Bronchial epithelial cell (primary cell): ENCODE results near the gene RCAN3. TPM values are rescaled to one million over a fixed set of nuclear protein-coding genes. Genes with fewer than 3 reads are reported as not detected.

ENCODE experiments used
- DNase-seq: peaks from one replicate; pipeline ENCODE4 v3.0.0-alpha.2; 2010; ENCODE audit warnings: low read depth
- FAIRE-seq: peaks from 2 replicates; lab custom pipeline; 2011; peaks lifted over from hg19 to GRCh38; lab: Jason Lieb, UNC
- H3K27me3 ChIP-seq: 2 replicates; pipeline ENCODE4 v1.5.1; 2011; ENCODE audit warnings: low read length; ENCODE audit not compliant: control insufficient read depth, insufficient read depth
- H3K36me3 ChIP-seq: 2 replicates; pipeline ENCODE4 v1.5.1; 2011; ENCODE audit warnings: low read length; ENCODE audit not compliant: control insufficient read depth, insufficient read depth
- H3K4me3 ChIP-seq: 2 replicates; pipeline ENCODE4 v1.5.1; 2011; ENCODE audit warnings: mild to moderate bottlenecking, low read depth, low read length, control low read depth
- total RNA-seq: library from RNA; depleted of rRNA; stranded (reverse); fragments of >200 nt; gene quantifications from 2 replicates; pipeline ENCODE4 v1.2.1, GENCODE V29; 2014
- TF ChIP-seq, protein P1 (sequence below): IDR thresholded peaks from 2 replicates; pipeline ENCODE4 v1.5.1; 2011; ENCODE audit warnings: mild to moderate bottlenecking, moderate library complexity, low read length, control low read depth, inconsistent platforms; ENCODE audit not compliant: insufficient read depth, severe bottlenecking

Gene RCAN3
- total RNA-seq, 1 donor from 2014 or later = 12.1 TPM

DNA sequence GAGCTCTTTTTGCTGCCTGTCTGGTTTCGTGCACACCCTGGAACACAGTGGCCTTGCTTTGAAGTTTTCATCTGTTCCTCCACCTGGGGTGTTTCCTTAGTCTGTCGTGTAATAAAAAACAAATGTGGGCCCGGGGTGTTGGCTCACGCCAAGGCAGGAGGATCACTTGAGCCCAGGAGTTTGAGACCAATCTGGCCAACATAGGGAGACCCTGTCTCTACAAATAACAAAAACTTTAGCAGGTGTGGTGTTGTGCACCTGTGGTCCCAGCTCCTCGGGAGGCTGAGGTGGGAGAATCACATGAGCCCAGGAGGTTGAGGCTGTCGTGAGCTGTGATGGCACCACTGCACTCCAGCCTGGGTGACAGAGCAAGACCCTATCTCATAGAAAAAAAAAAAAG, 57.7 kb downstream of the RCAN3 start:
- no peaks in the 10 kb centered on the region for H3K36me3 ChIP-seq
- peaks cover 1% of the 10 kb centered on the region for H3K27me3 ChIP-seq
- DNase-seq (no peak), FAIRE-seq (no peak)
- TF ChIP-seq, protein P1, sequence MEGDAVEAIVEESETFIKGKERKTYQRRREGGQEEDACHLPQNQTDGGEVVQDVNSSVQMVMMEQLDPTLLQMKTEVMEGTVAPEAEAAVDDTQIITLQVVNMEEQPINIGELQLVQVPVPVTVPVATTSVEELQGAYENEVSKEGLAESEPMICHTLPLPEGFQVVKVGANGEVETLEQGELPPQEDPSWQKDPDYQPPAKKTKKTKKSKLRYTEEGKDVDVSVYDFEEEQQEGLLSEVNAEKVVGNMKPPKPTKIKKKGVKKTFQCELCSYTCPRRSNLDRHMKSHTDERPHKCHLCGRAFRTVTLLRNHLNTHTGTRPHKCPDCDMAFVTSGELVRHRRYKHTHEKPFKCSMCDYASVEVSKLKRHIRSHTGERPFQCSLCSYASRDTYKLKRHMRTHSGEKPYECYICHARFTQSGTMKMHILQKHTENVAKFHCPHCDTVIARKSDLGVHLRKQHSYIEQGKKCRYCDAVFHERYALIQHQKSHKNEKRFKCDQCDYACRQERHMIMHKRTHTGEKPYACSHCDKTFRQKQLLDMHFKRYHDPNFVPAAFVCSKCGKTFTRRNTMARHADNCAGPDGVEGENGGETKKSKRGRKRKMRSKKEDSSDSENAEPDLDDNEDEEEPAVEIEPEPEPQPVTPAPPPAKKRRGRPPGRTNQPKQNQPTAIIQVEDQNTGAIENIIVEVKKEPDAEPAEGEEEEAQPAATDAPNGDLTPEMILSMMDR = no peak
- H3K4me3 ChIP-seq = no peak overlapping the region

DNA sequence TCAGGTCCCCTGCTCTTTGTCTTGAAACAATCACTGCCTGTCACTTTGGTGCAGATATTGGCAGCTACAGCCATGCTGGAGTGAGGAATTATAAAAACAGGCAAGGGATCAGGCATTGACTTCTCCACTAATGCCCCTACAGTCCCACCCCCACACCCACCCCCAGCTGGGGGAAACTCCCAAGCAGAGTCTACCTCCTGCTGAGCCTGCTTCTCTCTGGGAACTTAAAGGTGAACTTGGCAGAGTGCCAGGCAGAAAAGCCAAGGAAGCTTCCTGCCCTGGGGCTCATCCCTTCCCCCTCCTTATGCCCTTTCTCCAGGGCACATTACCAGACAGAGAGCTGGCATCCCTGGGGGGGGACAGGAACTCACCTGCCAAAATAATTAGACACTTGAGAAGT, 60.0 kb downstream of the RCAN3 start:
- DNase-seq = peak; percentile 28
- Histone ChIP-seq H3K27me3 (no peaks in the 10 kb centered on the region), H3K36me3 (no peaks in the 10 kb centered on the region), H3K4me3 (no peak overlapping the region)
- TF ChIP-seq, protein P1 = no peak
- FAIRE-seq = no peak

DNA sequence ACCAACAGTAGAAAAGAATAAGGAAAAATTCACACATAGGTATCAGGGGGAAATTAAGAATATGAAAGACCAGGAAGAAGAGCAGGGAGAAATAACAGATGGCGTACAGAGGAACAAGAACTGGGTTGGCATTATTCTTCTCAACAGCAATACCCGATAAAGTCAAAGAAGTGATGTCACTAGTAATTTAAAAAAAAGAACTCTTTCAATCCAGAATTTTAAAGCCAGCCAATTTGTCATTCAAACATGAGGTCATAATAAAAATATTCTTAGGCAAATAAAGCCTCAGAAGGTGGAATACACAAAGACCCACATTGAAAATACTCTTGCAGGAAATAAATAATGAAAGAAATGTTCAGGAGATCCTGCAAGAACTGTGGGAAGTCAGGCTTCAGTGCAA, 62.1 kb downstream of the RCAN3 start:
- no peak for FAIRE-seq

DNA sequence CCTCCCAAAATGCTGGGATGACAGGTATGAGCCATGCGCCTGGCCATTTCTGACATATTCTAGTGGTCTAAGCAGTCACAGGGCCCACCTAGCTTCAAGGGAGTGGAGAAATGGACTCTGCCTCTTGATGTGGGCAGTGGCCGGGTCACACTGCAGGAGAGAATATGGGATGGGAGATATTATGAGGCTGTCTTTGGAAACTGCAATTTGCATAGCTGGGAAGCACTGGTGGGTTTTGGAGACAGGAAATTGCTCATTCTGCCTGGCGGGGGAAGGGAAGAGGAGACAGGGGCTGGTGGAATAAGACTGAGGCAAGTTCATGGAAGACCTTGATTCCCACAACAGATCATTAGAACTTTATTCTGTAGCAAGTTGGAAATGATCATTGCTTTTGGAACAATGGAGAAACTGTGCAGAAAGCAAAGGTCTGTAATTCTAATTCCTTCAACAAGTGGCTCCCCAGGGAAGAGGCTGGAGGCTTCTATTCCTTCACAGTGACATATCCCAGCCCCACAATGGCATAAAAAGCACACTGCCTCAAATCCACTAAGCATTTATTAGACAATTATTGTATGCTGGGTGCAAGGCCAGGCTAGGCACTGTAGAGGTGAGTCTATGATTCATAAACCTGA, 63.7 kb downstream of the RCAN3 start:
- Histone ChIP-seq H3K27me3 (no peaks in the 10 kb centered on the region), H3K36me3 (no peaks in the 10 kb centered on the region), H3K4me3 (no peak overlapping the region)
- DNase-seq (peak; percentile 33), FAIRE-seq (no peak)
- TF ChIP-seq, protein P1 = no peak

More for the DNA sequence above, 62.1 kb downstream of the RCAN3 start:
- Histone ChIP-seq H3K27me3 (no peaks in the 10 kb centered on the region), H3K4me3 (no peak overlapping the region), H3K36me3 (no peaks in the 10 kb centered on the region)
- TF ChIP-seq, protein P1 = no peak
- no peak for DNase-seq

DNA sequence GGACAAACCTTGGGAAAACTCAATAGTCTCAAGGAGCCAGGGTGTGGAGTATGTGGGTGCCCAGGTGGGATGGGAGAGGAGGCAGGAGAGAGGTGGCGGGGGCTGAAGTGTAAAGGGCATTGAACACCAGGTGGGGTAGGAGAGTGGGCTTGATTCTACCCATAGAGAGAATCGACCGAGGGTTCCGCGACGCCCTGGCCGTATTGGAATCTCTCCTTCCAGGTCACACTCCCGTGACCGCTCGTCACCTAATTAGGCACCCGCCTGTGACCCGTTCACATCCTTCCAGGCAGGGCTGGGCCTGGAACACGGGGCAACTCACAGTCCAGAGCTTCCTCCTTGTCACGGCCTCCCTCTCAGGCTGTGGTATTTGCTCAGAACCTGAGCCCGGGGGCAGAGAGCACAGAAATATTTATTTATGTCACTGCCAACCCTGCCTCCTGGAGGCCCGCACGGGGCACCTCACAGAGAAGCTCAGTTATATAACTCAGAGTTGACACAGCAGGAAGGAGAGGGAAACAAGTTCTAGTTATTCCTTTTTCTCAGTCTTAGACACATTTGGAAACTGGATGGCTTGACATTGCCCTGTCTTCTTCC, 65.3 kb downstream of the RCAN3 start:
- Histone ChIP-seq H3K4me3 (no peak overlapping the region), H3K36me3 (no peaks in the 10 kb centered on the region), H3K27me3 (no peaks in the 10 kb centered on the region)
- TF ChIP-seq, protein P1 = peak; percentile 20
- peak; percentile 55 for DNase-seq
- no peak for FAIRE-seq
